T-cell (primary cell): ENCODE measurements around the gene SLC30A2. TPM values are rescaled to one million over a fixed set of nuclear protein-coding genes. Genes with fewer than 3 reads are reported as not detected.

Source experiments
- ATAC-seq, 4 experiments: fragments of 200-7000 bp in 3 of 4; fragments of 150-1000 bp in 1 of 4; cut with Tn5 transposase; replicated peaks in 1 of 4; 1 replicate in 3 of 4; 2 replicates in 1 of 4; pipeline ENCODE4 v1.10.0; 2021; ENCODE audit warnings: moderate library complexity in 3 of 4, mild to moderate bottlenecking in 2 of 4, moderate number of reproducible peaks in 1 of 4
- CTCF ChIA-PET, 2 donors: fragments of 300-600 bp; sonication (Branson Sonifier 250); formaldehyde crosslinking; loops; one replicate each; lab custom pipeline; 2022; ENCODE audit warnings: antibody characterized with exemption in 2 of 2; lab: Charles Lee
- POLR2A ChIA-PET, 2 donors: fragments of 300-600 bp; sonication (Branson Sonifier 250); formaldehyde crosslinking; loops; one replicate each; lab custom pipeline; 2022; ENCODE audit warnings: antibody characterized with exemption in 2 of 2; lab: Charles Lee
- DNase-seq, 35 experiments: peaks; one replicate each; pipeline versions ENCODE4 v3.0.0 to v3.0.0-alpha.2; 2013 to 2023
- H3K27ac ChIP-seq: one replicate; pipeline ENCODE4 v1.5.1; 2013; ENCODE audit warnings: low read length
- H3K27me3 ChIP-seq, 2 experiments: replicated peaks in 1 of 2; 1 replicate in 1 of 2; 2 replicates in 1 of 2; pipeline versions ENCODE4 v1.6.1 to v1.7.0; 2013; ENCODE audit warnings: low read length in 1 of 2, mixed read lengths in 1 of 2; ENCODE audit not compliant: control insufficient read depth in 2 of 2, insufficient read depth in 2 of 2; ENCODE audit errors: extremely low read depth in 1 of 2
- H3K36me3 ChIP-seq, 2 donors: 1 replicate in 1 of 2; 2 replicates in 1 of 2; pipeline versions ENCODE4 v1.6.1 to v1.7.0; 2013; ENCODE audit warnings: low read length in 1 of 2; ENCODE audit not compliant: control insufficient read depth in 2 of 2, insufficient read depth in 1 of 2; ENCODE audit errors: extremely low read depth in 1 of 2
- H3K4me1 ChIP-seq, 2 experiments: 1 replicate in 1 of 2; 2 replicates in 1 of 2; pipeline versions ENCODE4 v1.6.1 to v1.7.0; 2013; ENCODE audit warnings: low read length in 2 of 2, mixed read lengths in 1 of 2; ENCODE audit not compliant: insufficient read depth in 2 of 2, control insufficient read depth in 1 of 2; ENCODE audit errors: extremely low read depth in 1 of 2
- H3K4me3 ChIP-seq, 2 donors: 1 replicate in 1 of 2; 2 replicates in 1 of 2; pipeline versions ENCODE4 v1.5.1 to v1.7.0; 2013; ENCODE audit warnings: mild to moderate bottlenecking in 2 of 2, low read length in 1 of 2, moderate library complexity in 1 of 2; ENCODE audit not compliant: control insufficient read depth in 1 of 2; ENCODE audit errors: extremely low read depth in 1 of 2
- H3K9me3 ChIP-seq: 2 replicates; pipeline ENCODE4 v1.7.0; 2013
- H3K27ac Mint-ChIP-seq, 2 donors: one replicate each; pipeline ENCODE4 v1.8.0; 2020 to 2021; ENCODE audit warnings: mild to moderate bottlenecking in 2 of 2, mixed read lengths in 2 of 2
- H3K27me3 Mint-ChIP-seq, 2 donors: one replicate each; pipeline ENCODE4 v1.8.0; 2021 to 2022; ENCODE audit warnings: mixed read lengths in 2 of 2
- H3K36me3 Mint-ChIP-seq: one replicate; pipeline ENCODE4 v1.8.0; 2021; ENCODE audit warnings: mixed read lengths
- H3K4me1 Mint-ChIP-seq, 3 donors: one replicate each; pipeline ENCODE4 v1.8.0; 2020 to 2022; ENCODE audit warnings: mixed read lengths in 3 of 3, mild to moderate bottlenecking in 1 of 3
- H3K4me3 Mint-ChIP-seq, 3 donors: one replicate each; pipeline ENCODE4 v1.8.0; 2020 to 2022; ENCODE audit warnings: mild to moderate bottlenecking in 3 of 3, mixed read lengths in 3 of 3, moderate library complexity in 3 of 3
- H3K9me3 Mint-ChIP-seq, 3 donors: one replicate each; pipeline ENCODE4 v1.8.0; 2020 to 2022; ENCODE audit warnings: mixed read lengths in 3 of 3
- WGBS: methylation state at CpG from one replicate; pipeline ENCODE4 v1.1.5; 2013; ENCODE audit warnings: missing lambda C conversion rate; ENCODE audit not compliant: insufficient coverage; 5-methylcytosine and 5-hydroxymethylcytosine counted together
- total RNA-seq, 35 experiments: library from RNA in 6 of 35; stranded (reverse) in 6 of 35; fragments of 120-200 nt in 1 of 35; gene quantifications; one replicate each; pipeline versions ENCODE4 v1.2.1 to v1.2.4 and lab custom pipeline; 2013 to 2026

Gene SLC30A2
- total RNA-seq, 5 donors from 2014 or later (not counting 1 experiment from before 2014, with no cell fraction given): 0.13 to 0.38 (median 0.19) TPM; not detected in 2

DNA sequence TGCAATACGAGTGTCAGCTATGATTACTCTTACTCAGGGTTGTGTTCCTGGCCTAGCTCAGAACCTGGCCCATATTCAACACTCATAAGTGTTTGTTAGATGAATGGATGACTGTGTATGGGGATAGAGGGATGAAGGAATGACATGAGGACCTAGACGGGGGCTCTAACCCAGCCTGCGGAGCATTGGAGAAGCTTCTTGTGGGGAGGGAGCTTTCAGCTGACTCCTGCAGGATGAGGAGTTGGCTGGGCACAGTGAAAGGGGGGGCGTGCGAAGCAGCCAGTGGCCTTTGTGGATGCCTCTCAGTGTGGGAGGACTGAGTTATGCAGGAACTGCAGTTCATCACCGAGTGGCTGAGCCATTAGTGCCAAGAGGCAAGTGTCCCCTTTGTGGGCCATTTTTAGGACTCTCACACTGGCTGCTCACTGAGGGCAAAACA lies 25.6 kb downstream of the SLC30A2 start:
- POLR2A ChIA-PET: interaction anchor here in 1 of 2 donors (0.5 to 0.6 kb wide), 2 partner anchors 614 to 1812 kb away, joined by 3 to 7 read pairs; no protein-coding TSS in a partner anchor
- ATAC-seq: no peak

GRCh38 chr1:26019641-26020315 lies 26.1 kb downstream of the SLC30A2 start:
- no peak for ATAC-seq
- 78% methylated on average over 5 of the region's 8 CpGs for WGBS
- peaks cover 0 to 3% of the 10 kb centered on the region in 2 donors for H3K27me3 Mint-ChIP-seq
- Histone ChIP-seq H3K27me3 (peaks cover 0 to 6% of the 10 kb centered on the region in 2 experiments), H3K4me1 (peaks cover 5 to 10% of the 10 kb centered on the region in 2 experiments), H3K27ac (no peak overlapping the region), H3K36me3 (no peaks in the 10 kb centered on the region), H3K9me3 (no peaks in the 10 kb centered on the region), H3K4me3 (no peak overlapping the region)
- no peak overlapping the region for H3K27ac Mint-ChIP-seq
- H3K36me3 Mint-ChIP-seq: no peaks in the 10 kb centered on the region
- no peaks in the 10 kb centered on the region for H3K9me3 Mint-ChIP-seq
- CTCF ChIA-PET: interaction anchor here (0.5 to 1.1 kb wide), 3 partner anchors 15 to 906 kb away, joined by 3 to 6 read pairs (median 6); no protein-coding TSS in a partner anchor
- POLR2A ChIA-PET: interaction anchor here in 1 of 2 donors (0.5 to 0.6 kb wide), 2 partner anchors 615 to 1811 kb away, joined by 3 to 7 read pairs; no protein-coding TSS in a partner anchor
- DNase-seq: no peak
- H3K4me1 Mint-ChIP-seq: peaks cover 8 to 15% (median 12%) of the 10 kb centered on the region in 3 donors
- H3K4me3 Mint-ChIP-seq: no peak overlapping the region

More for the DNA sequence above, 25.6 kb downstream of the SLC30A2 start:
- H3K4me3 ChIP-seq: no peak overlapping the region
- WGBS: 78% methylated on average over 5 of the region's 6 CpGs
- CTCF ChIA-PET: interaction anchor here in 1 of 2 donors (0.5 kb wide), 1 partner anchor 905 kb away, joined by 6 read pairs; no protein-coding TSS in a partner anchor
- DNase-seq: no peak
- peaks cover 8 to 15% (median 12%) of the 10 kb centered on the region in 3 donors for H3K4me1 Mint-ChIP-seq
- H3K4me1 ChIP-seq: peaks cover 5 to 10% of the 10 kb centered on the region in 2 experiments
- peaks cover 0 to 3% of the 10 kb centered on the region in 2 donors for H3K27me3 Mint-ChIP-seq
- H3K9me3 ChIP-seq: no peaks in the 10 kb centered on the region
- no peak overlapping the region for H3K27ac Mint-ChIP-seq
- no peaks in the 10 kb centered on the region for H3K36me3 Mint-ChIP-seq
- H3K4me3 Mint-ChIP-seq: no peak overlapping the region
- no peaks in the 10 kb centered on the region for H3K36me3 ChIP-seq
- peaks cover 0 to 6% of the 10 kb centered on the region in 2 experiments for H3K27me3 ChIP-seq
- H3K9me3 Mint-ChIP-seq: no peaks in the 10 kb centered on the region
- no peak overlapping the region for H3K27ac ChIP-seq

GRCh38 chr1:26017606-26018005 lies 28.3 kb downstream of the SLC30A2 start:
- peaks cover 8 to 15% (median 12%) of the 10 kb centered on the region in 3 donors for H3K4me1 Mint-ChIP-seq
- Histone ChIP-seq H3K27ac (no peak overlapping the region), H3K4me1 (peaks cover 5 to 10% of the 10 kb centered on the region in 2 experiments), H3K27me3 (peaks cover 0 to 10% of the 10 kb centered on the region in 2 experiments), H3K36me3 (no peaks in the 10 kb centered on the region), H3K9me3 (no peaks in the 10 kb centered on the region), H3K4me3 (no peak overlapping the region)
- 90% methylated on average over 2 of the region's 6 CpGs for WGBS
- H3K27me3 Mint-ChIP-seq: peaks cover 0 to 3% of the 10 kb centered on the region in 2 donors
- ATAC-seq: no peak
- DNase-seq: no peak
- no peak overlapping the region for H3K27ac Mint-ChIP-seq
- no peaks in the 10 kb centered on the region for H3K36me3 Mint-ChIP-seq
- CTCF ChIA-PET: no interaction called here
- H3K4me3 Mint-ChIP-seq: no peak overlapping the region
- POLR2A ChIA-PET: no interaction called here
- H3K9me3 Mint-ChIP-seq: no peaks in the 10 kb centered on the region

DNA sequence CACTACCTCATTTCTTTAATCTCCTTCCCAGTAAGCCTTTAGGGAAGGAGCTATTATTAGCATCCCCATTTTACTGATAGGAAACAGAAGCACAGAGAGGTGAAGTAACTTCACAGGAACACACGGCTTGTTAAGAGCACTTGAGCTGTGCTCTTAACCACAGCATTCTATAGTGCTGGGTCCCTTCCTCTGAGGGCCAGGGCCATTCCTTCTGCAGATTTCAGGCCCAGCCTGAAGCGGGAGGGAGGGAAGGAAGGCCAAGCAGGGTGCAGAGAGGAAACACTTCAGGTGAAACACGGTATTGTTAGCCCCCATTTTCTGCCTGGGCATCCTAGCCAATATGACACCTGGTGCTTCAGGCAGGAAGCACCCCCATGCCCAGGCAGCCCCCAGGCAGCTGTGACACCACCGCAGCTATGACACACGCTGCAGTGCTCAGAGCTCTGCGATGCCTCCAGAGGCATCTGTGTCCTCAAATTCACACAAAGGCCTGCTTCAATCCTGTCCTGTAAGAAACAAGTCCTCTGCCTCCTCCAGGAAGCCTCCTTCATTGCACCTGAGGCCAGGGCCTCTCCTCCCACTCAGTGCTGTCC lies 28.9 kb downstream of the SLC30A2 start:
- Histone ChIP-seq H3K36me3 (no peaks in the 10 kb centered on the region), H3K4me1 (peaks cover 5 to 10% of the 10 kb centered on the region in 2 experiments), H3K9me3 (no peaks in the 10 kb centered on the region), H3K27me3 (peaks cover 0 to 10% of the 10 kb centered on the region in 2 experiments), H3K4me3 (no peak overlapping the region), H3K27ac (no peak overlapping the region)
- DNase-seq (peak in 19 of 35 experiments; percentile 11 to 52 (median 27)), ATAC-seq (peak; percentile 72 to 96 (median 76))
- Mint-ChIP-seq H3K36me3 (no peaks in the 10 kb centered on the region), H3K9me3 (no peaks in the 10 kb centered on the region), H3K4me1 (peaks cover 8 to 15% (median 12%) of the 10 kb centered on the region in 3 donors), H3K27me3 (peaks cover 0 to 3% of the 10 kb centered on the region in 2 donors), H3K4me3 (no peak overlapping the region), H3K27ac (peak overlapping the region in 1 of 2 donors; percentile 34)
- POLR2A ChIA-PET: interaction anchor here in 1 of 2 donors (0.5 to 0.6 kb wide), 2 partner anchors 72 to 572 kb away, joined by 3 to 7 read pairs; no protein-coding TSS in a partner anchor
- 51% methylated on average over 5 of the region's 6 CpGs for WGBS
- CTCF ChIA-PET: interaction anchor here in 1 of 2 donors (0.6 kb wide), 1 partner anchor 20 kb away, joined by 5 read pairs; no protein-coding TSS in a partner anchor

GRCh38 chr1:26016258-26016952 lies 29.5 kb downstream of the SLC30A2 start:
- WGBS: 67% methylated on average over 3 of the region's 10 CpGs
- Mint-ChIP-seq H3K9me3 (no peaks in the 10 kb centered on the region), H3K27ac (peak overlapping the region in 1 of 2 donors; percentile 34), H3K27me3 (no peaks in the 10 kb centered on the region), H3K4me3 (no peak overlapping the region), H3K4me1 (peaks cover 8 to 15% (median 12%) of the 10 kb centered on the region in 3 donors), H3K36me3 (no peaks in the 10 kb centered on the region)
- POLR2A ChIA-PET: no interaction called here
- peaks cover 0 to 12% of the 10 kb centered on the region in 2 experiments for H3K27me3 ChIP-seq
- H3K27ac ChIP-seq: no peak overlapping the region
- peak in 1 of 4 experiments; percentile 33 for ATAC-seq
- no peak overlapping the region for H3K4me3 ChIP-seq
- CTCF ChIA-PET: no interaction called here
- H3K4me1 ChIP-seq: peaks cover 5 to 10% of the 10 kb centered on the region in 2 experiments
- no peaks in the 10 kb centered on the region for H3K36me3 ChIP-seq
- no peak for DNase-seq
- no peaks in the 10 kb centered on the region for H3K9me3 ChIP-seq

DNA sequence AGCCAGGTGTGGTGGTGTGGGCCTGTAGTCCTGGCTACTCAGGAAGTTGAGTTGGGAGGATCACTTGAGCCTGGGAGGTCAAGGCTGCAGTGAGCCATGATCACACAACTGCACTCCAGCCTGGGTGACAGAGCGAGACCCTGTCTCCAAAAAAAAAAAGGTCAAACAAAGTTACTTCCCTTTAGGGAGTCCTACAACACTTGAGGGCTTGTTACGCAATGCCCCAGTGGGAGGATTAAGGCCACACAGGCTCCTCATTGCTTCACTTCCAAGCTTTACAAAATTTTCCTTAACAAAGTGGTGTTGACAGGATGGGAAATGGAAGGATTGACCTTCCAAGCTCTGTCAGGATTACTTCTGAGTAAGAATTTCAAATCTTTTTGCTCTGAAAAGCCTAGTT lies 30.6 kb downstream of the SLC30A2 start:
- POLR2A ChIA-PET: no interaction called here
- H3K27me3 Mint-ChIP-seq: no peaks in the 10 kb centered on the region
- no peaks in the 10 kb centered on the region for H3K36me3 Mint-ChIP-seq
- CTCF ChIA-PET: no interaction called here
- Histone ChIP-seq H3K4me1 (peaks cover 5 to 10% of the 10 kb centered on the region in 2 experiments), H3K36me3 (no peaks in the 10 kb centered on the region), H3K4me3 (no peak overlapping the region), H3K9me3 (no peaks in the 10 kb centered on the region), H3K27ac (no peak overlapping the region), H3K27me3 (peaks cover 0 to 11% of the 10 kb centered on the region in 2 experiments)
- no peak overlapping the region for H3K4me3 Mint-ChIP-seq
- H3K9me3 Mint-ChIP-seq: no peaks in the 10 kb centered on the region
- WGBS: no CpG with 5 or more reads among the region's 2 CpGs
- H3K27ac Mint-ChIP-seq: no peak overlapping the region
- H3K4me1 Mint-ChIP-seq: peaks cover 8 to 15% (median 12%) of the 10 kb centered on the region in 3 donors
- DNase-seq (no peak), ATAC-seq (no peak)
